Measurements from ENCODE around the gene MLST8.

Gene MLST8

GRCh38 chr16:2173366-2173765 is 31.9 kb upstream of the MLST8 start:
- no peak for DNase-seq (ENCODE audit: low spot score)

GRCh38 chr16:2173916-2174315 is 31.3 kb upstream of the MLST8 start:
- DNase-seq (ENCODE audit: low spot score) = no peak

- DNase-seq (ENCODE audit: low spot score) = no peak
Measured at GRCh38 chr16:2174396-2175131, 30.7 kb upstream of the MLST8 start.

- no peak for DNase-seq (ENCODE audit: low spot score)
Measured at GRCh38 chr16:2175454-2175853, 29.8 kb upstream of the MLST8 start.

DNA sequence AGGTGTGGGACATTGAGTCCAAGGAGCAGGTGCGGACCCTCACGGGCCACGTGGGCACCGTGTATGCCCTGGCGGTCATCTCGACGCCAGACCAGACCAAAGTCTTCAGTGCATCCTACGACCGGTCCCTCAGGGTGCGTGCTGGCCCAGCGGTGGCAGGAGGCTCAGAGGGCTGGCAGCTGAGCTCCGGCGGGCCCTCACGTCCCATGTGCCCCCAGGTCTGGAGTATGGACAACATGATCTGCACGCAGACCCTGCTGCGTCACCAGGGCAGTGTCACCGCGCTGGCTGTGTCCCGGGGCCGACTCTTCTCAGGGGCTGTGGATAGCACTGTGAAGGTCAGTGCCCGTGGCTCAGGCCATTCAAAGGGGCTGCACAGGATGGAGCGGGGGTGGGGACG is 29.2 kb upstream of the MLST8 start:
- DNase-seq (ENCODE audit: low spot score) = no peak

- DNase-seq (ENCODE audit: low spot score) = no peak
Measured at GRCh38 chr16:2177101-2177500, 28.2 kb upstream of the MLST8 start.

- DNase-seq (ENCODE audit: low spot score) = no peak
Measured at GRCh38 chr16:2177561-2177960, 27.7 kb upstream of the MLST8 start.

DNA sequence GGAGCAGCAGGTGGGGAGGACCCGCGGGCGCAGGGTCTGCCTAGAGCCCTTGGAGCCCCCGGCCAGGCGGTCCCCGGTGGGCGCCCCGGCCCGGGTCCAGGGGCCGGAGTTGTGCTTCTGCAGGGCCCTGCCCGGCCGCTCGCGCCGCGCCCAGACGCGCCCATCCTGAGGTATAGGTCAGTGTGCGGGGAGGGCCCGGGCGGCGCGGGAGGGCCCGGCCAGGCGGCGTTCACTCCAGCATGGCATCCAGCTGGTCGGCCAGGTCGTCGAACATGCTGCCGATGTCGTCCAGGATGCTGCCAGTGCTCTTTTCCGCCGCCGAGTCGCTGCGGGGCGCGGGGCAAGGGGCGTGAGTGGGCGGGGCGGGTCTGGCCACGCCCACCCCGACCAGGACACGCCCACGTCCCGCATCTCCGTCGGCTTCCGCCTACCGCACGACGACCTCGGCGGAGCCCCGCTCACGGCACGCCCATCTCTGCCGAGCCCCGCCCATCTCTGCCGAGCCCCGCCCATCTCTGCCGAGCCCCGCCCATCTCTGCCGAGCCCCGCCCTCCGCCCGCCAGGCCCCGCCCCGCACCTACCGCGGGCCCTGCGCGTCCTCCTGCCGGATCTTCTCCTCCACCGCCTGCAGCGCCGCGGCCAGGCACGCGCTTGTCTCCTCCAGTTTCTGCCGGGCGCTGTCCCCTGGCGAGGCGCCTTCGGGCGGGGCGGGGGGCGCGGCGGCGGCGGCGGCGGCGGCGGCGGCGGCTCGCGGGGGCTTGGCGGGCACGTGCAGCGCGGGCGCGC is 26.7 kb upstream of the MLST8 start:
- peak; percentile 10 for DNase-seq (ENCODE audit: low spot score)

- no peak for DNase-seq (ENCODE audit: low spot score)
Measured at GRCh38 chr16:2179107-2179501, 26.1 kb upstream of the MLST8 start.

- DNase-seq (ENCODE audit: low spot score) = no peak
Measured at GRCh38 chr16:2179576-2179975, 25.7 kb upstream of the MLST8 start.

DNA sequence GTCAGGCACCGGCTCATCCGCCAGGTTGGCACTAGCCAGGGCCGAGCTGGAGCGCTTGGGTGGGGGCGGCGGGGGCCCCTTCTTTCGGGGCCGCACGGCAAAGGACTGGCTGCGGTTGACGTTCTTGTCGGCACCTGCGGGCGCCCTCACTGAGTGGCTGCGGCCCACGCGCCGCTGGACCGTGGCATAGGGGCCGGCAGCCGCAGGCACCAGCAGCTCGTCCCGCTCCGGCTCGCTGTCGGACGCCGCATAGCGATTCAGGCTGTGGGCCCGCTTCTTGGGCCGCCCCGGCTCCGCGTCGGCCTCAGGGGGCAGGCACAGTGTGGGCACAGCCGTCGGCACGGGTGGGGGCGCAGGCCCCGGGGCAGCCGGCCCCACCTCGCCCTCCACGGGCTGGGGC is 24.8 kb upstream of the MLST8 start:
- DNase-seq (ENCODE audit: low spot score) = no peak

DNA sequence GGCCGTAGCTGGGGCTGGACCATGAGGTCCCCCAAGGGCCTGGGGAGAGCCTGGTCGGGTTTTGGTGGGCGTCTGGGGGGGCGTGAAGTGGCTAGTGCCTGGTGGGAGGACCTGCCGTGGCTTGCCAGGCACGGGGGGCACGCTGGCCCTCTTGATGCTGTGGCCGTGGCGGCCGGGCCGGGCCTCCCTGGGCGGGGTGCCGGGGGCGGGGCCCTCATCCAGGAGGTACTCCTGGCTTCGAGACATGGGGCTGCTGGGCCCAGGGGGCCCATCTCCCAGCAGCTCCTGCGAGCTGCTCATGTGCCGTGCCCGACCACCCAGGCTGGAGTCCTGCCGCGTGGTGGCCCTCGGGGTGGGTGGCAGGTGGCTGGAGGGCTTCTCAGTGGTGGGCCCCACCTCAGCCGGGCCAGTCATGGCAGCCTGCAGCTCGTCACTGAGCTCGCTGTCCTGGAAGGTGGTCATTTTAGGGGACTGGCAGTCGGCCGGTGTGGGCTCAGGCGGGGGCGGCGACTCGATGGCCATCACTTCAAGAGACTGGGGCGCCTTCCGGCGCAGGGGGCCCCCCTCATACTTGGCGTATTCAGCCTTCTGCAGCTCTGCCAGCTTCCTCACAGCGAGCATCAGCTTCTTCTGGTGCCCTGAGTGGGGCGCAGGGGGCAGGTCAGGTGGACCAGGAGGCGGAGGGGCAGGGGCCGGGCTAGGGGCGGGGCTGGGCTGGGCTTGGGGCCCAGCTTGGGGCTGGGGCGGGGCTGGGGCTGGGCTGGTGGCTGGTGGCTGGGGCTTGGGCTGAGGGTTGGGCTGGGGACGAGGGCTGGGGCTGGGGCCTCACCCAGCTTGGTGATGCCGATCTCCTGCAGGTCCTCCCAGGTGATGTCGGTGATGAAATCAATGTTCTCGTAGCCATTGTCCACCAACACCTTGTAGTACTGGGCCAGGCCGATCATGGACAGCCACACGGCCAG is 24.0 kb upstream of the MLST8 start:
- DNase-seq (ENCODE audit: low spot score) = no peak

GRCh38 chr16:2181952-2182351 is 23.3 kb upstream of the MLST8 start:
- DNase-seq (ENCODE audit: low spot score) = no peak

DNA sequence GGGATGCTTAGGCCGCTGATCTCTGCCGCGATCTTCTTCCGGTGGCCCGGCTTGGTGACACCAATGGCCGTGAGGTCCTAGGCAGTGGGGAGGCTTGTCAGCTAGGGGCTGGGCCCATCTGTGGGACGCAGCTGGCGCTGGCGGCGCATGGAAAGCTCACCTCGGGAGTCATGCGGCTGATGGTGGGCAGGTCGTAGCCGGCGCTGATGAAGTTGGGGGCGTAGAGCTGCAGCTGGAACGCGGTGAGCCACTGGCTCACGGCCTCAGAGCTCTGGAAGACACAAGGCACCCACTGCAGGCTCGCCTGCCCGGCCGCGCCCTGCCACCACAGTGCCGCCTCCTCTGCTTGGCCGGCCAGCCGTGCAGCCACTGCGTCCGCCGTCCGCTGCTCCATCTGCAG is 21.6 kb upstream of the MLST8 start:
- no peak for DNase-seq (ENCODE audit: low spot score)

DNA sequence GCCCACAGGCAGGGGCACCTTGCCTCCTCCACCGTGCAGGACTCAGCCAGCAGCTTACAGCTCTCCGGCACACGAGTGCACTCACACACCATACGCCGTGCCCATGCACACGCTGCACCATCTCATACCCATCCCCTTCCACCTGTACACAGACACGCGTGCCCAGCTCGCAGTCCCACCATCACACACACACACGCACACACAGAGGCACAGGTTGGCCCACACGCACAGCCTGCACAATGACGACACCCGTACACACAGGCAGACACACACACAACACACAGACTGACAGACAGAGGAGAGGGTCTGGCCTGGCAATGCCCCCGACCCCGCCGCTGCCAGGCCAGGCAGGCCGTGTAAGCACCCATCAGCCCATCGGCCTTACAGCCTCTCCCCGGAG is 20.9 kb upstream of the MLST8 start:
- DNase-seq (ENCODE audit: low spot score) = no peak

- DNase-seq (ENCODE audit: low spot score) = no peak
Measured at GRCh38 chr16:2184962-2185361, 20.3 kb upstream of the MLST8 start.

DNA sequence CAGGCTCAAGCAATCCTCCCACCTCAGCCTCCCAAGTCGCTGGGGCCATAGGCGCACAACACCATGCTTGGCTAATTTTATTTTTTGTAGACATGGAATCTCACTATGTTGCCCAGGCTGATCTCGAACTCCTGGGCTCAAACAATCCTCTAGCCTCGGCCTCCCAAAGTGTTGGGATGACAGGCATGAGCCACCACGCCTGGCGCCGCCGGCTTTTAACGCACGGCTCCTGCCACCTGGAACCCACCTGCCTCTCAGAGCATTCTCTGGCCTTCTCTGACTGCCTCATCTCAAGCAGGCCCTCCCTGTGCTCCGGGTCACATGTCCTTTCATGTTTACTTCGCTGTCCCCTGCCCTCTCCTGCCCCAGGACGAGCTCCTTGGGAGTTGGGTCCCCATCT is 19.2 kb upstream of the MLST8 start:
- DNase-seq (ENCODE audit: low spot score) = no peak

DNA sequence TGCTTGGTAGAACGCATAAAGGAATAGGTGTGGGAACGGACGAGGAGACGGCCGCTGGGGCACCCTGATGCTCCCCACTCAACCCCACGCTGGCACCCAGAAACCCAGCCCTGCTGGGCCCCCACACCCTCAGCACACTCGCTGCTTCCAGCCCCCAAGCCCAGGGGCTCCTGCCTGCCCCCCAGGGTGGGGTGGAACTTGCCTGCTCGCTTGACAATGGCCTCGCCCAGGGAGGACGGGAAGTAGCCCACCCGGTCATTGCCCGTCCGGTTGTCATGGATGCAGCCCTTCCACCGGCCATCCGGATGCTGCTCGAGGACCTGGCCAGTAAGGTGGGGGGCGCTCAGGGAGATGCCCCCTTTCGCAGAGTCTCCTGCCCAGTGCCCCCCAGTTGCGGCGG is 18.7 kb upstream of the MLST8 start:
- no peak for DNase-seq (ENCODE audit: low spot score)

GRCh38 chr16:2187212-2187611 is 18.0 kb upstream of the MLST8 start:
- DNase-seq (ENCODE audit: low spot score) = no peak

GRCh38 chr16:2188395-2188794 is 16.9 kb upstream of the MLST8 start:
- no peak for DNase-seq (ENCODE audit: low spot score)

DNA sequence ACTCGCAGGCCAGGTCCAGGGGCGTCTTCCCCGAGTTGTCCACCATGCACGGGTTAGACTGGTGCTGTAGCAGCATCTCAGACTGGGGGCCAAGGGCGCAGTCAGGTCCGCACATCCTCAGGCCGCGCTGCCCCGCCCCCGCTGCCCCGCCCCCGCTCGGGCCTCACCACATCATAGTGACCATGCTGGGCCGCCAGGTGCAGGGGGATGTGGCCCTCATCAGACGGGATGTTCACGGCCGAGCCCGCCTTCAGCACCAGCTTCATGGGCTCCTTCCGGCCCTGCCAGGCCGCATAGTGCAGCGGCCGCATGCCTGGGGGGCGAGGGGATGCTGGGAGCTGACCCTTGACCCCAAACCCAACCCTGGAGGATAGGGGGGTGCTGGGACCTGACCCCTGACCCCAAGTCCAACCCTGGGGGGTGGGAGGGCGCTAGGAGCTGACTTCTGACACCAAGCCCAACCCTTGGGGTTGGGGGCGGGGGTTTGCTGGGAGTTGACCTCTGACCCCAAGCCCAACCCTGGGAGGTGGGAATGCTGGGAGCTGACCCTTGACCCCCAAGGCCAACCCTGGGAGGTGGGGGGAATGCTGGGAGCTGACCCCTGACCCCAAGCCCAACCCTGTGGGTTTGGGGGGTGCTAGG is 15.9 kb upstream of the MLST8 start:
- no peak for DNase-seq (ENCODE audit: low spot score)
